ENCODE measurements around the gene RGSL1.

GRCh38 chr1:182563095-182563494 lies 113.1 kb downstream of the RGSL1 start:
- TF ChIP-seq CTCF (IDR thresholded peaks at IDR 0.05; ENCODE audit: insufficient read depth, low read length, poor library complexity, severe bottlenecking) (no peak), EZH2phosphoT487 (conservative IDR thresholded peaks at IDR 0.05; ENCODE audit: low read length) (no peak)
